Stimulated activated CD4-positive, alpha-beta T cell treated with anti-CD3 and anti-CD28 coated beads, Interleukin-2, amount 100 ng/mL, for 24 hours (primary cell): Measurements from ENCODE around the gene CMSS1.

ENCODE experiments used
- DNase-seq, 2 donors: peaks; one replicate each; pipeline ENCODE4 v3.0.0-alpha.2; 2020

CMSS1 gene

DNA sequence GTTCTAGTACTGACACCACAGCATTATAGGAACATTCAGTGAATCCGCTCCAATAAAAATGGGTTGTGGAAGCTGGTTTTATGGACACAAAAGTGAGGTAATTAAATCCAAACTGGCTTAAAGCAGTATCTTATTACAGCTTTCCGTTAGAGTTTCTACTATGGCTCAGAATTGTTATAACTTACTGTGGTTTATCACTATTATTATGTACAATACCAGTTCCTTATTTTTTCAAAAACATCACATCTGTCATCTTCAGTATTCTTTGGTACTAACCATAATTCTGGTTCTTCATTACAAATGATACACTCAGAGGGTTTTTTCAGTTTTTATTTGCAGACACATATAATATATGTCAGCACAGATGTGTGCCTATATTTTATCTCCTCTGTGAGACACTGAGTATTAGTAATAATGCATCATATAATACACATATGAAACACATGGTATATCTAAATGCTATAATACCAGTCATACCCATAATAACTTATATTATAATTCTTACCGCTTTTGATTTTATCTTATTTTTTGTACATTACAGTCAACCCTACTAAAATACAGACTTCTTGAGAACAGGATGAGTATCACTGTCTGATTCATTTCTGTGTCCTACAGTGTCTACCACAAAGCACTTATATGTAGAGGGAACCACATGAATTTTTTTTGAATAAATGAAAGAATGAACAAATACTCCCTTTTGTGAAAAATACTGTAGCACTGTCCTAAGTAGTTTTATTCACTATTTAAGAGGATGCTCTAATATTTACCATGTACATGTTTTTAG lies 39.0 kb downstream of the CMSS1 start:
- DNase-seq: no peak

DNA sequence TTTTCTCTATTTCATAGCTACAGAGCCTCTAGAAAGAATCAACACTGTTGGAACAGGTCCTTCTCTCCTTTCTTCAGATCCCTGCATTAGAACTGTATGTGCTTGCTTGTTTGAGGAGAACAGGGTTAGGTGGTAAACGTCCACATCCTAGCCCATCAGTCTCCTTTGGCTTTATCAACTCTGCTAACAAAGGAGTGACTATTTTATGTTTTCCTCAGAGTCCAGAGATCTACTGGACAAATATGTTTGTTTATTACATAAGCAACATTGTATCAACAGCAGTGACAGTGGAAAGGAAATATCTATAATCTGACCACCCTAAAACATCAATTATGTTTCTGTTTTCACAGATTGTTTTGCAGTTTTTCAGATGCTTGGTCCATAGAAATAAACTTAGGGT lies 39.6 kb downstream of the CMSS1 start:
- no peak for DNase-seq

DNA sequence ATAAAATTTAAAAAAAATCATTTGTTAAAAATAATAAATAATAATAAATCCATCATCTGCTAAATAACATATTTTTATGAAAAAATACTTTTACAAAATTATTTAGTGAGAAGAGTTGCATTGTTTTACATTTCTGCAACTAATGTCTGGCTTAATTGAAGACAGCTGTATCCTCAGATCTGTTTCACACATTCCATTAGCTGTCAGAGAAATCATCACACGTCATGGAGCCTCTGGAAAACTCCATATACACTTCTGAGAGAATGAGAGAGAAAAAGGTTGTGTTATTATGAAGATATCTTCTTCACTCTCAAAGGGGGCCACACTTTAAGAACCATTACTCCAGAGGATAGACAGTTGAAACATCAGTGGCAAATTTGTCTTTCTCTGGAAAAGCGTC lies 40.8 kb downstream of the CMSS1 start:
- no peak for DNase-seq

DNA sequence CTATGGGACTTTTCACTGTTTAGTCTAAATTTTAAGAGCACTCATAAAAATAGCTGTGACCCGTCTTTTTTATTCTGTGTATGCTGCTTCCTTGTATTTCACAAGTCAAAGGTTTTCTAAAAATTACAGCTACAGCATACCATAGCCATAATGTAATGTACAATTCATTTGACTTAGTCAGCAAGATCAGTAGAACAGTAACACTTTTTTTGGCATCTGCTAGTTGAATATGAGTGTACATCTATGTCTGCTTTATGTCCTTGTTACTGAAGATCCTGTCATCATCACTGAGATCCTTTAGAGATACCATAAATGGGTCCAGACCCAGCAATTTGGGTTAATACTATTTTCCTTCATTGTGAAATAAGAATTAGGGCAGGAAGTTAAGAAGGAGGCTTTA lies 42.2 kb downstream of the CMSS1 start:
- DNase-seq: no peak

DNA sequence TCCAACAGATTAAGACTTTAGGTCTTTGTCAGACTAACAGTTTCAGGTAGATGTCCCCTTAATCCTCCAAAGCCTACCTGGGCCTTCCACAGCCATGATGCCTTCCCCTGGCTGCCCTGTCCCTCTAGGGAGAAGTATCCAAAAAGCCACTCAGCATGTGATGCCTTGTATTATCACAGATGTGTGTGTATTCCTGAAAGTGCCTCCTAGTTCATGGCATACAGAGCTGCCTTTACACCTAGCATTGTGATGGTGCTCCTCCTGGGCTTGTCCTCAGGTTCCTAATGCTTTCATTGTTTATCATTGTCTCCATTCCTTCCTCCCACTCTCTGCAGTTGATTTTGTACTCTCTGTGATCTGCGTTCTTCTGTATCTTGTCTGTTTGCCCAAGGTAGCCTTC lies 43.6 kb downstream of the CMSS1 start:
- no peak for DNase-seq

DNA sequence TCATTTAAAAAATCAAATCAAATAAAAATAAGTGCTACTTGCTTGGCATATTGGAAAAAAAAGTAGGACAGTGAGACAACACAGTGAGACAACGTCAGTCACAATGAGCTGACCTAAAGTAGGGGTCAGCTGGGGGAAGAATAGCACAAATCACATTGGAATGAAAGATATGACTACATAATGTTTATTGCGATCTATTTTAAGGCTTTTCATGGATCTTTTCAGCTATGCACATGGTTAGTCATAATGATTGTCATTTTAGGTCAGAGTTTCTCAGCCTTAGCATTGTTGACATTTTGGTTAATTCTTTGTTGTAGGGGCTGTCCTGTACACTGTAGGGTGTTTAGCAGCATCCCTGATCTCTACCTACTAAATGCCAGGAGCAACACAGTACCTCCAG lies 44.5 kb downstream of the CMSS1 start:
- DNase-seq: no peak

DNA sequence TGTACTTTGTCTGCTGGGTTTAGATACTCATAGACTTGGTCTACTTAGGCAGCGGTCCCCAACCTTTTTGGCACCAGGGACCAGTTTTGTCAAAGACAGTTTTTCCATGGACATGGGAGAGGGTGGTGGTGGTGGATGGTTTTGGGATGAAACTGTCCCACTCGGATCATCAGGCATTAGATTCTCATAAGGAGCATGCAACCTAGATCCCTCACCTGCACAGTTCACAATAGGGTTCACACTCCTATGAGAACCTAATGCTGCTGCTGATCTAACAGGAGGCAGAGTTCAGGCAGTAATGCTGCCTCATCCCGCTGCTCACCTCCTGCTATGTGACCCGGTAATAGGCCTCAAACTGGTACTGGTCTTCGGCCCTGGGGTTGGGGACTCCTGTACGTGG lies 45.3 kb downstream of the CMSS1 start:
- DNase-seq: no peak

DNA sequence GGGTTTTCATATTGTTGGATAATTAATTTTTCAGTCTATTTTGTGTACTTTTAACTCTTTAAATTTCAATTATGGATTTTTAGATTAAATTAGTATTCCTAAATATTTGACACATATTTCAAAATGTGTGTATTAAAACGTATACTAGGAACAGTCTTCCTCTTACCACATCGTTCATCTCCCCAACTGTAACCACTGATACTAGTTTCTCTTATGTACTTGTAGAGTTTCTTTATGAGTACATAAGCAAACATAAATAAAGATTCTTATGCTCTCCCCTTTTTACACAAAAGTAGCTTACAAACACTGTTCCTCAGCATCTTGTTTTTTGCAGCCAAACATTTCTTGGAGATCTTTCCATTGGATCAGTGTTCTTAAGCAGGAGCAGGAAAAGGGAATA lies 45.9 kb downstream of the CMSS1 start:
- DNase-seq: no peak

DNA sequence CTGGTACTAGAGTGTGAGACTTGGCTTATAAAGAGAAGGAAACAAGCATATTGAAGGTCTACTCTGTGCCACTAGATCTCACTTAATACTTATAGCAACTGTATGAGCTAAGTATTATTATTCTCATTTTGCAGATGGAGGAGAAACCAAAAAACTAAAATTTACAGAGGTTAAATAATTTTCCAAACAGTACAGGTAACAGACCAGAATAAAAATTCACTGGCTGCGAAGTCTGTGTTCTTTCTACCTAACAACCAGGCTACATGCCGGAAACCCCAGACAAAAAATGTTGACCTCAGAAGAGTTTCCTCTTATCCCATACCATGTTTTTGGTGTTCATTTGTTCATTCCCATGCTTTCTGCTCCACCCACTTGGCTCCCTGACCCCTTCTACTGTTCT lies 46.6 kb downstream of the CMSS1 start:
- DNase-seq: no peak

DNA sequence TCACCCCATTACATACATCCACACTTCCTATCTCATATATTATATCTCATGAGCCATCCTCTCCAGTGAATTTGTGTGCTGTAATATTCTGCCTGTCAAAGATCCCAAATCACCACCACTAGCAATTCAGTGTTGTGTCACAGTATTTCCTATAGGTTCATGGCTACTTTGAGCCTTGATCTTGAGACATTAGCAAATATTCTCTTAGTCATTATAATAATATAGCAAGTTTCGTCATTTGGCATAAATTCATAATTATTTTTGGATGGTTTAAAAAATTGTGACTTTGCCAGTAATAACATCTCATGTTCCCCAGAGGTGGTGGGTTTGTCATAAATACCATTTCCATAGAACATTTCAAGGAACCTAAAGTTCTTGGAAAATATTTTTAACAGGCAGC lies 47.7 kb downstream of the CMSS1 start:
- no peak for DNase-seq

DNA sequence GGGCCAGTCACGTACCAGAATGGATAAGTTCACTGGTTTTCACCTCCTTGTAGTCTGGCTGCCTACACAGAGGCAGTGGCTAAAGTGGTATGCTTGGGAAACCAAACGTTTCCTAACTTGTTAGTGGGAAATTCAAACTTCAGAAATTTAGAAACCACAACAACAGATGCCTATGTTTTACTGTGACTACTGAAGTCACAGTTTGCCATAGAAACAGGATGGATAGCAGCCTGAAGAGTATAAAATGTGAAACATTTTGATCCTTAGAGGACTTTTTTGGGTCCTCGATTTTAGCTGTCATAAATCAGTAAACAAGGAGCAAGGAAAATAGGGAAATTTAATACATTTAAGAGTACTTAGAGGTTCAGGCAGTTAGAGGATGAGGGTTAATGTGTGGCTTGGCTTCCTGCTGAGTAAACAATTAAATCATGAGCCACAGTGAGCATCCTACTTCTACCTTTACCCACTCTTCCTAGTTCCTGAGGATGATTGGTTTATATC lies 48.6 kb downstream of the CMSS1 start:
- DNase-seq: no peak

DNA sequence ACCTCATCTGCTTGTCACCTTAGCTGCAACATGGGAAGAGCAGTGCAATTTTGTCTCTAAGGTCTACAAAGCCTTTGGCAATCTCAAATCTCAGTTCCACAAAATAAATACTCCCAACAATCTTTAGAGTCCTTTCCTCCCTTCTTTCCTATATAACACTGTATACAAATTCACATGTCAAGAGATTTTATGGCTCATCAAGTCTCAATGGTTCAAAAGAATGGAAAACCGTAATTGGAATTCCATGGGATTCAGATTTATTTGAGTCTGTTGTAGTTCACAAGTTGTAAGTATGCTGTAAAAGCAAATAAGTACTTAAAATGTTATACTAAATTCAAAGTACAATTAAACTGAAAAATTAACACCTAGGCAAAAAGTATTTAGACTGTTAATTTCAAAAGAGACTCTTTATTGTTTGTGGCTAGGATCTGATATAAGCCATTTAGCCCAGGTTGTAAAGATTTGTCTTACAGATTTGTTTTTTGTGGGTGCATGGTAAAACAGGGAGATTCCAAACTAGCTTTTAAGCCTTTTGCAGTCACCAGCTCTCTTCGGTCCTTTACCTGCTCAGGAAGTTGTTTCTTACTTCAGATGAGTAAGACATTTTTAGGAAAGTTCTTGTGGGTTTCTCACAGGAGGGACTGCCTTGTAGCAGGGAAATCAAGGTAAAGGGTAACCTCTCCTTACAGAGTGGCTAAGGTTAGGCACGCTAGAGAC lies 50.1 kb downstream of the CMSS1 start:
- no peak for DNase-seq

DNA sequence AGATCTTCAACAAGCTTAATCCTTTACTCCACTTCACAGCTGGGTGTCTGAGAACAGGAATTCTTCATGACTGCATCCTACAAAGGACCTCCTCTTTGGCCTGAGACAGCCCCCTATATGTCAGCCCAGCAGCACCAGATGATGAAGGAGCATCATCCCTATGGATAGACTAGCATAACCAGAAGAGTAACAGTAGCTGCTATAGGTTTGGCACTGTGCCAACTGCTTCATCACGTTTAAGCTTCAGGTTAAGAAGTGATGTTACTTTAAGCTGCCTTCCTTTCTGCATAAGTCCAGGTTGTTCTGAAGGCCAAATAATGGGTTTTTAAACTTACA lies 50.6 kb downstream of the CMSS1 start:
- DNase-seq: peak in 1 of 2 donors; percentile 19

DNA sequence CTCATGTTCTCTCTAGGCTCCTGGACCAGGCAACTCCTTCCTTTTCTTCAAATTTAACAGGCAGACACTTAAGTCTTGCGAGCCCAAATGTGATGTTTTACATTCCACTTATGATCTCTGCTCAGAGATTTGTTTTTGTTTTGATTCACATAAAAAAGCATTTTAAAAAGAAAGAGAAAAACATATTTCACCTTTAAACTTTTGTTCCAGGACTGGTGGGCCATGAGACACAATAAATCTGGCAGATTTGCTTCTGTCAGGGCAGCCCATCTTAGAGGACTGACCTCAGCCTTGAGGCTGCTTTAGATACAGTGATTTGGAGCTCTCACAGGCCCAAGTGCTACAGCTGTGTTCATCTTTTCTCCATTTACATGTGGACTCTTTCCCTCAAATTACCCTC lies 52.0 kb downstream of the CMSS1 start:
- no peak for DNase-seq

DNA sequence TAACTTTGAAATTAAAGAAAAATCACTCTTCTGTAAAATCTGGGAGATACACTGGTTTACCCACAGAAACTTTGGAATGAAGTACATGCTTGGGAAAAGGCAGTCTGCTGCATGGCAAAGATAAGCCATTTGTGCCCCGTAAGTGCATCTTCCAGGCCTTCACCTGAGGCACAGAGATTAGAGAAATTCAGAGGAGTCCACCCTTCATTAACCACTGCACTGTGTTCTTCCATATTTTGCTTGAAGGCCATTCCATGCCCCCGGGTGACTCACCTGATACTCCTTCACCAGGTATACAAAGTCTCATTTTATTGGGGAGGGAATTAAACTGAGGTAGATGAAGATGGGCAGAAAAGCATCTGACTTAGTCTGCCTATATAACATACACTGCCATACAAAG lies 53.0 kb downstream of the CMSS1 start:
- DNase-seq: no peak

DNA sequence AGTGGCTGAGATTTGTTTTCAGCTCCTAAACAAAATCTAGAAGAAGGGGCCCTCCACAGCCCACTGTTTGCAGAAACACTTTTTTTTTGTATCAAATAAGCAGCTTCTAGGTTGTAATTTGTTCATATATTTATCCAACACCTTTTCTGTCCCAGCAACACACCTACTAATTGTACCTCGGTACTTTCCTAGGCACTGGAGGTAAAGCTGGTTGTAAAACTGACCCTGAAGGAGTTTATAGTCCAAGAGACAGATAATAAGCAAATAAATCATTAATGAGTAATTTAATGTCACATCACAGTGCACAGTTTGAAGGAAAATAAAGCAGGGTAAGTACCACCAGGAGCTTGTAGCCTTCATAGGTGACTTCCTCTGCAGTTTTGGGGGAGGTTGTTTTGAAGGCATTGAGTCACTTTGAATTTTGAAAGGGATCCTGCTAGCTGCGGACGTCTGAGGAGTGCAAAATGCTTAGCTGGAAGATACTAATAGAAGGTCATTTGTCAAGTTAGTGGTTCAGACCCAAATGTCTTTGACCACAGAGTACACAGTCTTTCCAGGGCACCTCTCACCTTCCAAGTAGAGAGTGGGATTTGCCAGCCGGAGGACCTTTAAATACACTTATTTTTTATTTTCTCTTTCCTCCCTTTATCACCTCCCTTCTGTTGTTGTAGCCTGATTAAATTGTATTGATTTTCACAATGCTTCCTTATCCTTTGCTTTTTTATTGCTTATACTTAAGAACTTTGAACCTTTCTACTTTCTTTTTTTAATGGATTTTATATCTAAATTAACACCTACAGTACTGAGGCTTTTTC lies 53.8 kb downstream of the CMSS1 start:
- no peak for DNase-seq

DNA sequence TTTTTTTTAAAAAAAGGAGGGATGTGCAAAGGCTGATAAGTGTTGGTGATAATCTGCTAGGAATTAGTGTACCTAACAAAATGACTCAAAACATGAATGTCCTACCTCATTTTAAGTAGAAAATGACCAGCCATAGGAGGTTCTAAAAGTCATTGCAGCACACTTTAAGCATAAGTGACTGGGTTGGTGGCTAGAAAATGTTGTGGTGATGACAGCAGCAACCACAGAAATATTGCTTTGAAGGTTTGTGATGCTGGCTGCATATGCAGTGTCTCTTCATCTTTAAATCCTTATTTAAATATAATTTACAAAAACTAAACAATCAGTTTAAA lies 55.2 kb downstream of the CMSS1 start:
- DNase-seq: no peak

DNA sequence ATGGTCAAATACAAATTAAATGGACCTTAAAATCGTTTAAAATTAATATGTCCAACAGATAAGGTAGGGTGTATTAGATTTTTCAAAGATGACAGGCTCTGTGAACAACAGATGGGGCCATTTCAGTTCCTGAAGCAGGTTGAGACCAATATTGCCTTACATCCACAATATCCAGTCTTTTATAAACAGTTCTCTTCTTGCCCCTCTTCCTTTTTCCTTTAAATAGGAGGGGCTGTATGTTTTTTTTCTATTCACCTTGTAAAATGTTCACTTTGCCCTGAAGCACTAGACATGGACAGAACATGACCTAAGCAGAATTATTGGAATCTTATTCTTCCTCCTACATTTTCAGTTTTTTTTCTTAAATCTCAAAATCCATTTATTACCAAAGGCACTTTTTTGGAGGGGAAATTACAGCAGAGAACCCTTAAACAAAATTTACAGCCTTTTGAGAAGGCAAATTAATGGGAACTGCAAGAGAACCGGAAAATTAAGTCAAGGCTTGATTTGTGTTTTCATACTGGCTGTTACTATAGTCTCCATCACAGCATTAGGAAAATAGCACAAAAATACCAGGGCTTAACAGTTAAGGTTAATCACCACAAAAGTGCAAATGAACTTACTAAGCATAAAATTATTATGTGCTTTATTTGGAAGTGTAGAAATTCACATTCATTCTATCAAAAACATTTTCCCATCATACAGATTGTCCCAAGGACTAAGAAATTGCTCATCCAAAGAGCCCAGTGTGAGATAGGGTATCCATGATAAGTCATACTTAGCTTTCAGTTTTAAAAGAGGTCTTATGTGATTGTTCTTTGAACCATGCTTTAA lies 55.8 kb downstream of the CMSS1 start:
- DNase-seq: no peak

DNA sequence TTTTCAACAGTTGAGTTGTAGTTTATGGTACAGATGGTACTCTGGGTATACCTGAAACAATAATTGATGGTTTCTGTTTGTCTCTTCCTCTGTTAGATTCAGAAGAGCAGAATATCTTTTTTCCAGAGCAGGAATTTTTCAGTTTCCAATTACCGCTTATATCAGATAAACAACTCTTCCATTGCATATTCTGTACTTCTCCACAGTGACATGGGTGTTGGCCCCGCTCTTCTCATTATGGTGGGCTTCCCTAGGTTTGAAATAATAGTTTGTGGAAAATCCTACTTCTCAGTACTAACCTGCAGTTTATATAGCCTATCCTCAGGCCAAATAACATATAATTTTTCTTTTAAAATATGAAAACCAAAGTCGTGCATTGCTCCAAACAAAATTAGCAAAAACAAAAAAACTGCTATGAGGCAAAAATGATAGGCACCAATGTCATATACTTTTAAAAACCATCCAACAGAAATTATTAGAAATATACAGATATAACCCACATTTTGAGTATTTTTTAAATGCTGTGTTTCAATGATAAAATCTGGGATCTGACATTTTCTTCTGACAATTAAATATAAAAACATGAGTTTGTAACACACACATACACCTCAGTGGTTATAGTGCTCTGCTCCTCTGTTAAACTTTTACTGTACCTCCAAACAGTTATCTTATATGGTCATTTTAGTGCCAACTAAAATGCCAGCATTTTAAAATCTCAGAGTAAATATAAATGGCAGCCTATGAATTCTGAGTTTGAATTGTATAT lies 56.8 kb downstream of the CMSS1 start:
- DNase-seq: no peak

DNA sequence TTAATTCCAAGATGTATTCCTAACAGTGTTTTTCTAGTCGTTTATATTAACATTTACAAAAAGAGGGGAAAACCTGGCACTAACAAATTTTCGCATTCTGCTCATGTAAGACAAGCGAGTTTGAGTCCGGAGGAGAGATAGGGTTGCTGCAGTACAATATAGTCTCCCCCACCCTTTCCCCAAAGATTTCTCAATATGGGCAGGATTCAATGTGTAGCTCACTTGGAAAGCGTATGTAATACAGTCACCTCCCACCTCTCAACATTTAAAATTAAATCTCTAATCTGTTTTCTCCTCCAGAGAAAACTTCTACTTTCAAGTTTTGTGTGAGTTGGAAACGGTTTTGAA lies 57.9 kb downstream of the CMSS1 start:
- DNase-seq: no peak

DNA sequence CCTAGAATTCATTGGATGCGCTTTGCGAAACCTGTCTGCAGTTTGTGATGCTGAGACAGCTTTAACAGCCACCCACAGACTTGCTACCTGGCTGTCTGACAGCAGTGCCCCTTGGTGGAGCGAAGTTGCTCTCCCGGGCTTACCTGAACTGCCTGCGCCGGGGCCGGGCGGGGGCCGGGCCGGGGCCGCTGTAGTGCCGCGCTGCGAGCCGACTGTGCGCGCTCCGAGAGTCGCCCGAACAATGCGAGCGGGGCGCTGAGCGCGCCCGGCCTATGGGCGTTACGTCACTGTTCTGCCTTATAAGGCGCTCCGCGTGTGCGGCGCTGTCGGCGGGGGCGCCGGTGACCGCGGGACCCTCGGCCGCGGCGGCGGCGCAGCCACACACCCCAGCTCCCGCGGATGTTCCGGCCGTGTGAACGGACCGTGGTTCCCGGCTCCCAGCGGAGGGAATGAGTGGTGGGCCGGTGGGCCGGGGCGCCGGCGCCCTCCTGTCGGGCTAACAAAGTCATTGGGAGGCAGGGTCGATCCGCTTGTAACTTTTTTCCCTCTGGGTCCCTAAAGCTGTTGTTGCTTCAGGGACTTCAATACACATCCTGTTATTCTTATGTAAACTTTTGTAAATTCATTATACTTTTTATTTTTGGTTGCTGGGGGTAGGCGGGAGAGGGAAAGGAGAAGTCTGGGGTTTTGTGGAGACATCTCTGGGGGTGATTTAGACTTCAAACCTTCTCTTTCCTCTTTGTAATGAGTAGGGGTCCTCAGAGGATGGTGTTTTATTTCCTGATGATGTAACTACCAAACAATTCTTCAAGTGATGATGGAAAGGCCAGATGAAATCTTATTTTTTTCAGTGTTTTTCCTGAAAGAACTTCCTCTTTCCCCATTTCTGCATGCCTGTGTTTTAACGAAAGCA lies 58.5 kb downstream of the CMSS1 start:
- DNase-seq: peak; percentile 61 to 69
